Activated naive CD8-positive, alpha-beta T cell treated with anti-CD3 and anti-CD28 coated beads, Interleukin-2, amount 50 U/mL, for 24 hours (primary cell): Measurements from ENCODE around the gene PAH.

ENCODE experiments used
- ATAC-seq: fragments of 150-1000 bp; cut with Tn5 transposase; one replicate; pipeline ENCODE4 v1.10.0; 2021
- DNase-seq: peaks from one replicate; pipeline ENCODE4 v3.0.0; 2021
- H3K27ac Mint-ChIP-seq: one replicate; pipeline ENCODE4 v1.8.0; 2021; ENCODE audit warnings: mild to moderate bottlenecking, mixed read lengths
- H3K27me3 Mint-ChIP-seq: one replicate; pipeline ENCODE4 v1.8.0; 2021; ENCODE audit warnings: mixed read lengths
- H3K36me3 Mint-ChIP-seq: one replicate; pipeline ENCODE4 v1.8.0; 2021; ENCODE audit warnings: low read depth, mixed read lengths
- H3K4me1 Mint-ChIP-seq: one replicate; pipeline ENCODE4 v1.8.0; 2021; ENCODE audit warnings: mixed read lengths
- H3K4me3 Mint-ChIP-seq: one replicate; pipeline ENCODE4 v1.8.0; 2021; ENCODE audit warnings: mild to moderate bottlenecking, moderate library complexity, mixed read lengths
- H3K9me3 Mint-ChIP-seq: one replicate; pipeline ENCODE4 v1.8.0; 2021; ENCODE audit warnings: mixed read lengths

PAH gene

GRCh38 chr12:102888511-102888910 is 28.5 kb downstream of the PAH start:
- Mint-ChIP-seq H3K4me3 (no peak overlapping the region), H3K36me3 (no peaks in the 10 kb centered on the region), H3K4me1 (no peaks in the 10 kb centered on the region), H3K27ac (no peak overlapping the region), H3K27me3 (no peaks in the 10 kb centered on the region), H3K9me3 (no peaks in the 10 kb centered on the region)
- DNase-seq (no peak), ATAC-seq (no peak)

- H3K4me3 Mint-ChIP-seq = no peak overlapping the region
- H3K27me3 Mint-ChIP-seq = peaks cover 13% of the 10 kb centered on the region
- no peaks in the 10 kb centered on the region for H3K4me1 Mint-ChIP-seq
- no peaks in the 10 kb centered on the region for H3K36me3 Mint-ChIP-seq
- H3K9me3 Mint-ChIP-seq = no peaks in the 10 kb centered on the region
- ATAC-seq (no peak), DNase-seq (no peak)
- H3K27ac Mint-ChIP-seq = no peak overlapping the region
Measured at GRCh38 chr12:102885043-102885932, 31.8 kb downstream of the PAH start.

DNA sequence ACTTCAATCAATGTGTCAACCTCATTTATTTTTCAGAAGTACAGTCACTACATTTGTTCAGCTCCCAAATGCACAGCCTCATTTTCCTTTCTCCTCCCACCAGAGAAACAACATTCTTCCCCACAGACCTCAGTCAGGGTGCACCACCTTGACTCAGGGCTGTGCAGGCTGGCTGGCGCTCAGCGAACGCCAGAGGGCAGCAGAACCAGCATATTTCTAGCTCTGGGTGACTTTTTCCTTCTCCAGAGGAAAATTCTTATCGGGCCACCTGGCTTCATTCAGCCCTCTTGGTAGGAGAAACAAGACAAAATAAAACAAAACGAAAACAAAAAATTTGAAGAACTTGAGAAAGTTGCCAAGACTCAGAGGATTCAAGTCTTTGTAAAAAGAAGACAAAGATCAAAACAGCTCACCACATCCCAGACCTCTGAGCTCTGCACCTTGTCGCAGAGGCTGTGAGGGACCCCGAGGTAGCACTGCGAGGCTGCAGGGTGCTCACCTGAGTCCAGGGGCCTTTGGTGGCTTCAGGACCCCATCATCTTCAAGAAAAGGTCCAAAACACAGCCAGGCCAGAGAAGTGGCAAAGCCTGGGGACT is 33.7 kb downstream of the PAH start:
- Mint-ChIP-seq H3K9me3 (no peaks in the 10 kb centered on the region), H3K36me3 (no peaks in the 10 kb centered on the region), H3K4me3 (no peak overlapping the region), H3K27me3 (peaks cover 14% of the 10 kb centered on the region), H3K27ac (no peak overlapping the region), H3K4me1 (no peaks in the 10 kb centered on the region)
- ATAC-seq = no peak
- DNase-seq = peak; percentile 46

DNA sequence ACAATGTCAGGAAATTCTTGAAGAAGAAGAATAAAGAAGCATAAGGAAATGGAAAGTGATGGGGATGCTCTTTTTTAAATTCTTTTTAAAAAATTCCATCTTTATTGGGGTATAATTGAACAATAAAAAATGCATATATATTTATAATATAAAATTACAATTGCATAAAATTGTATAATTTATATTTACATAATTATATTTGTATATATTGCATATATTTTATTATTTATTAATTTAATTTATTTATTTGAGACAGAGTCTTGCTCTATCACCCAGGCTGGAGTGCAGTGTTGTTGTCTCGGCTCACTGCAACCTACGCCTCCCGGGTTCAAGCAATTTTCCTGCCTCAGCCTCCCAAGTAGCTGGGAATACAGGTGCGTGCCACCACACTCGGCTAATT is 36.3 kb downstream of the PAH start:
- Mint-ChIP-seq H3K4me1 (no peaks in the 10 kb centered on the region), H3K27ac (no peak overlapping the region), H3K9me3 (no peaks in the 10 kb centered on the region), H3K36me3 (no peaks in the 10 kb centered on the region), H3K27me3 (peaks cover 16% of the 10 kb centered on the region), H3K4me3 (no peak overlapping the region)
- DNase-seq (no peak), ATAC-seq (no peak)

GRCh38 chr12:102879144-102879763 is 37.8 kb downstream of the PAH start:
- Mint-ChIP-seq H3K9me3 (no peaks in the 10 kb centered on the region), H3K4me1 (no peaks in the 10 kb centered on the region), H3K36me3 (no peaks in the 10 kb centered on the region), H3K27ac (no peak overlapping the region), H3K4me3 (no peak overlapping the region), H3K27me3 (peaks cover 16% of the 10 kb centered on the region)
- DNase-seq (peak; percentile 17), ATAC-seq (peak; percentile 78)

DNA sequence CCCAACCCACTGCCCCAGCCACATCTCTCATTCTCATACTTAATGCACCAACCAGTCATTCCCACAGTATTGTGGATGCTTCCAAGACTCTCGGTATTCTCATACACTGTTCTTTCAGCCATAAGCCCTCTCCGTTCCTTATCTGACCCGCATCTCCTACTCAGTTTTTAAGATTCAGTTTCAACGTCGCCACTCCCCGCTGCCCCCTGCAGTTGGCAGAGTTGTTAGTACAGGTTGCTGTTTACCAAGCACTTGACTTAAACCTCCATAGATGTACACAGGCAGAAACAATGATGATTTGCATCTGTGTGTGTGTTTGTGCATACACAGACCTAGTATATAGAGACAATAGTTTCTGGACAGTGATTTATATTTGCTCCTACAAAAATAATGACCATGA is 40.2 kb downstream of the PAH start:
- DNase-seq (no peak), ATAC-seq (no peak)
- H3K4me1 Mint-ChIP-seq = no peaks in the 10 kb centered on the region
- H3K27me3 Mint-ChIP-seq = peaks cover 18% of the 10 kb centered on the region
- no peaks in the 10 kb centered on the region for H3K36me3 Mint-ChIP-seq
- no peak overlapping the region for H3K4me3 Mint-ChIP-seq
- no peaks in the 10 kb centered on the region for H3K9me3 Mint-ChIP-seq
- no peak overlapping the region for H3K27ac Mint-ChIP-seq

DNA sequence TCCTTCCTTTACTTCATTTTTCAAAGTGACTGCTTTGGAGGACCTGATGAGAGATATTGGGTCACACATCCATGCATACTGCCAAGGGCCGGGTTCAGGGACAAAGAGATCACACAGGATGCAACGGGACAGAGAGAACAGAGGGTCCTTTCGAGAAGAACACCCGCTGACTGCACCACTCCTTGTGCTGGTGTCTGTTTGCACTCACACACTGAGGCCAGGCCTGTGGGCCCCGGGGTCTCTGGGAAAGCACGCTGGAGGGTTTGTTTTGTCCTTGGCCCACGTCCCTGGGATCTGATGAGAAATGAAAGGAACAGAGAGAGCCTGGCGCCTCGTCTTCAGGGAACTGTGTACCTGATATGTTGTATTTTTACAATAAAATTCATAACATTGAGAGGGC is 42.2 kb downstream of the PAH start:
- DNase-seq = no peak
- no peak for ATAC-seq
- H3K4me3 Mint-ChIP-seq = no peak overlapping the region
- no peaks in the 10 kb centered on the region for H3K4me1 Mint-ChIP-seq
- H3K36me3 Mint-ChIP-seq = no peaks in the 10 kb centered on the region
- H3K27ac Mint-ChIP-seq = no peak overlapping the region
- peaks cover 8% of the 10 kb centered on the region for H3K27me3 Mint-ChIP-seq
- H3K9me3 Mint-ChIP-seq = no peaks in the 10 kb centered on the region

- Mint-ChIP-seq H3K27me3 (peaks cover 6% of the 10 kb centered on the region), H3K27ac (no peak overlapping the region), H3K4me3 (no peak overlapping the region), H3K4me1 (no peaks in the 10 kb centered on the region), H3K9me3 (no peaks in the 10 kb centered on the region), H3K36me3 (no peaks in the 10 kb centered on the region)
- DNase-seq = no peak
- ATAC-seq = no peak
Measured at GRCh38 chr12:102873077-102873476, 44.0 kb downstream of the PAH start.

- DNase-seq = no peak
- Mint-ChIP-seq H3K4me3 (no peak overlapping the region), H3K36me3 (no peaks in the 10 kb centered on the region)
Measured at GRCh38 chr12:102871014-102871413, 46.0 kb downstream of the PAH start.

DNA sequence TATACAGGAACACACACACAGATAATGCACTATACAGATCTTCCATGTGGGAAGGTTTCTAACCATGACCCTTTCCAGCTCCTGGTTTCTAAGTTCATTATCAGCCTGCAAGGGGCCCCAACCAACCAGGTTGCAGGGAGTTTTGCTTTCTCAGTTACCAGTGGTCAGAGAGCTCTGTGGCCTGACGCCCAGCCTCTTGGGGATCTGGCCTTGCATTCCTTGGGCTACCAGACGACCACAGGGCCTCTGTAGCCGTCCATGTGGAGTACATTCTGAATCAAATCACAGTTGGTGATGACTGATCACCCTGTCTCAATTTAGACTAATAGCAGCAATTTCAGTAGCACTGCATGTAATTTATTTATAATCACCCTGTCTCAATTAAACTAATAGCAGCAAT is 47.5 kb downstream of the PAH start:
- H3K4me3 Mint-ChIP-seq = no peak overlapping the region
- no peaks in the 10 kb centered on the region for H3K36me3 Mint-ChIP-seq
- H3K9me3 Mint-ChIP-seq = no peaks in the 10 kb centered on the region
- H3K4me1 Mint-ChIP-seq = no peaks in the 10 kb centered on the region
- no peak for ATAC-seq
- H3K27me3 Mint-ChIP-seq = peaks cover 6% of the 10 kb centered on the region
- no peak for DNase-seq
- no peak overlapping the region for H3K27ac Mint-ChIP-seq

More at GRCh38 chr12:102871014-102871413, 46.0 kb downstream of the PAH start:
- ATAC-seq = no peak
- Mint-ChIP-seq H3K27me3 (peaks cover 6% of the 10 kb centered on the region), H3K27ac (no peak overlapping the region), H3K4me1 (no peaks in the 10 kb centered on the region), H3K9me3 (no peaks in the 10 kb centered on the region)

DNA sequence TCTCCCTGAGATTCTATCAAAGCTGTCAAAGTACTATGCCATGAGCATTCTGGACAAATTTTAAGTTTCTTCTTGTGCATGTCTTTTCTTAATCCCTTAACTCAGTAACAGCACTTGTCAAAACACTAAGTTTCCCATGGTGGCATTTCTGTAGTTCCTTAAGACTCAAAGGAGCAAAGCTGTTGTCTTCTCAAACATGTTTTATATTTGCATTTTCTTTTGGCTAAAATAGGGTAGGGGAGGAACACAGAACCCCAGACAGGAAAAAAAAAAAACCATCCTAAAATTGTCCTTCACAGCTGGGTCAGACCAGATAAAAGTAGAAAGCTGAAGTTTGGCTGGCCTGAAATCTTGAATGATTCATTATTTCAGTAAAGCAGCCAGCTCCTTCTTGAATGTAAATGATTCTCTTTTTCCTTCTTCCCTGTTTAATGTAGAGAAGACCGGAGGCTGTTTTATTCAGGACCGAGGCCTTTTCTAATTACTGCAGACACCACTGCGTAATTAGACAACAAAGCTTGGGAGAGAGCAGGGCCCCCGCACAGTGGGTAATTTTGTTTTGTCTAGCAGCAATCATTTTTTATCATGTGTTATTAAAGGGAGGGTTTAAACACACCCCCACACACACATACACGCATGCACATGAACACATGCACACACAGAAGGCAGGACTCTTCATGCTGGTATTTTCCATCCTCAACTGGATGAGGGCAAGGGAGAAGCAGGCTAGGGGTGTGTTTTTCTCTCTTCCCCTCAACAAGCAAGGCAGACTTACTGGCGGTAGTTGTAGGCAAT is 51.0 kb downstream of the PAH start:
- no peaks in the 10 kb centered on the region for H3K27me3 Mint-ChIP-seq
- H3K27ac Mint-ChIP-seq = no peak overlapping the region
- DNase-seq (no peak), ATAC-seq (no peak)
- no peaks in the 10 kb centered on the region for H3K36me3 Mint-ChIP-seq
- no peaks in the 10 kb centered on the region for H3K4me1 Mint-ChIP-seq
- no peak overlapping the region for H3K4me3 Mint-ChIP-seq
- no peaks in the 10 kb centered on the region for H3K9me3 Mint-ChIP-seq

- H3K9me3 Mint-ChIP-seq = no peaks in the 10 kb centered on the region
- H3K4me3 Mint-ChIP-seq = no peak overlapping the region
- no peak overlapping the region for H3K27ac Mint-ChIP-seq
- no peaks in the 10 kb centered on the region for H3K4me1 Mint-ChIP-seq
- no peaks in the 10 kb centered on the region for H3K36me3 Mint-ChIP-seq
- DNase-seq = no peak
- no peak for ATAC-seq
- H3K27me3 Mint-ChIP-seq = no peaks in the 10 kb centered on the region
Measured at GRCh38 chr12:102862486-102862885, 54.6 kb downstream of the PAH start.

GRCh38 chr12:102851246-102851645 is 65.8 kb downstream of the PAH start:
- Mint-ChIP-seq H3K36me3 (no peaks in the 10 kb centered on the region), H3K4me1 (no peaks in the 10 kb centered on the region), H3K27me3 (peaks cover 4% of the 10 kb centered on the region), H3K27ac (no peak overlapping the region), H3K9me3 (no peaks in the 10 kb centered on the region), H3K4me3 (no peak overlapping the region)
- ATAC-seq = no peak
- DNase-seq = no peak

DNA sequence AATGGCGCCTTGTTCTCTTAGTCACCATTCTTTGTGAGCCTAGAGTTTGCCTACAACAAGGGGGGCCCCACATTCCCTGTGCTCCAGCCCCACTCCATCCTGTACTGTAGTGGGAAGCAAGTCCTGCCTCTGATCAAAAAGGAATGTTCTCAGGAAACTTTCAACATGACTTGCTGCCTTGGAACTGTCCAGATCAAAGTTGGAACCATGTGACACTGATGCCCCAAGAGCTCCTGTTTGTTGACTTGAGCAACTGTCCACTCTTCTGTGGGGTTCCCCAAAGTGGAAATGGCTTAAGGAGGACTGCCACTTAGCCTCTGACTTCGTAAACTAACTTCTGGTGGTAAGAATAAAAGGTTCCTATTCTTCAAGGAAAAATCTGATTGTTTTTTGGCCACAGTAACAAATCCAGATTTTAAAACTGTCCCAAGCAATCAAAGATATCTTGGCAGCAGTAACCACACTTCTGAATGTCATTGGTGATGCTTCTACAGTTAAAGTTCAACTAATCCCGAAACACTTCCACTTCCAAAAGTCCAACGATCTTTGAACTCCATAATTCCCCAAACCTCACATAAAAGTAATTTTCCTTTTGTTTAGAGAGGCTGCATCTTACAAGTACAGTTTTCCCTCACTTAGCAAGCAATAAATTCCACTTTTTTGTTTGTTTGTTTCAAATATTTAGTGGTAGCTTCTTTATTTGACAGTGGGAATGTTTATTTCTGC is 67.2 kb downstream of the PAH start:
- ATAC-seq = no peak
- Mint-ChIP-seq H3K4me1 (no peaks in the 10 kb centered on the region), H3K9me3 (no peaks in the 10 kb centered on the region), H3K27me3 (peaks cover 4% of the 10 kb centered on the region), H3K36me3 (no peaks in the 10 kb centered on the region), H3K27ac (no peak overlapping the region), H3K4me3 (no peak overlapping the region)
- DNase-seq = no peak
